Cerebellar cortex (tissue), 1 donor: ENCODE results near the gene SHB.

Experiments used
- DNase-seq: peaks from one replicate; pipeline ENCODE4 v3.0.0-alpha.2; 2015; ENCODE audit warnings: low spot score

The SHB gene

DNA sequence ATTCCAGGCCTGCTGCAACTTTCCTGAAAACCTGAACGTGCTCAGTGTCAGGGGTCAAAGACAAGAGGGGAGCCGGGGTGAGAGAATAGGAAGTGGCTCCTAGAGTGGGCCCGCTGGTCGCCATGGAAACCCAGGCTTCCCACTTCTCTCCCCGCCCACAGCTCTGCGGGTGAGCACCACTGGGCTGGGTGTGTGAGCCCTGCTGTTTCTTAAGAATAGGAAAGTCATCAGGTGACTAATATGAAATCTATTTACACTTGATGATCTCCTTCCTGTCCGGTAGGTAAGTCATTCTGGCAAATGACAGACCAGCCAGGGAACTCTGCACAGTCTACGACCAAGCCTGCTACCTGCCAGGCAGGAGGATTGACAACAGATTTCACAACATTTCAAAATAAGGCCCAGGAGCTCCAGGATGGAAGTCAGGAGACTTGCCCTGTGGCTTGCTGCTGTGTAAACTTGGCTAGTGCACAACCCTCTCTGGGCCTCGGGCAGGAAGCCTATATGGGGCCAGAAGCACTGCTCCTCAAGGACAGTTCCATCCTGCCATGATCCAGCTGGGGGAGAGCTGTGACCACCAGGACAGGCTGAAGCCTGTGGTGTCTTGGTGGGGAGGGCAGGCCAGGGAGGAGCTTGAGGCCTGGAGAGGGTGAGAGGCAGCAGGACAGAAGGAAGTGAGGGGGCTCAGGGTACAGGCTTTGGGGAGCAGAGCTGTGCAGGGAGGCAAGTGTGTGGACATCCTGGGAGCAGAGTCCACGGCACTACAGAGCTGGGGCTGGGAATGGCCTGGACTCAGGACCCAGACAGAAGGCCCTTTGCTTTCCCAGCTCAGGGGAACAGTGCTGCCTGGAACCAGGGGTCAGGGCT, 60.6 kb downstream of the SHB start:
- DNase-seq, result no peak

DNA sequence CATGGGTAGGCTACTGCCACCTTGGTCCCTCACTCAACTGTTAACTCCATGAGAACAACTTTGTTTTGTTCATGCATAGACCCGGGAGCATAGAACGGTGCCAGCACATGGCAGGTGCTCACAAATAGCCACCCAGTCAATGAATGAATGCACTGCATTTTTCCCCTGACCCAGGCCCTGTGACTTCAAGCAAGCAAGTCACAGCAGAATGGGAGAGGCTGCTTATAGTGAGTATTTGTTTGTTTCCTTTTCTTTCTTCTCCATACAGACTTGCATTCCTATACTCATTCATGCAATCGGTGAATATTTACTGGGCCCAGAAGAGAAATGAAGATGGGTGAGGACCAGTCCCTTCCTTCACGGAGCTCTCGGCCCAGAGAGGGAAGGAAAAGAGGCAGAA, 62.0 kb downstream of the SHB start:
- DNase-seq, result no peak

DNA sequence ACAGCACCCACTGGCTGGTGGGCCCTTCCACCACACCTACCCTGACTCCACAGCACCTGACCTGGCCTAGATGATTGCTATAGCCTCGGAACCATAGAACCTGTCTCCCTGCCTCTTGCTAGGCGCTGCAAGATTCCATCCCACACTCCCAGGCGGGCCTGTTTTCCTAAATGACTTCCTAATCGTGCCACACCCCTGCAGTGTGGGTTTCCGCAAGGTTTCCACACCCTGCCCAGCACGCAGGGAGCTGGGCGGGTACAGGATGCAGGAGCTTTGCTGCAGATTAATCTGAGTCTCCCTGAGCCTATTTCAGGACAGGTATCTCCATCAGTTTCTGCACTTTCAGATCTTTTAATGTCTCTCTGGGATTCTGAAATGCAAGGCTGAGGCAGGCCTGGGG, 62.9 kb downstream of the SHB start:
- DNase-seq, result no peak

DNA sequence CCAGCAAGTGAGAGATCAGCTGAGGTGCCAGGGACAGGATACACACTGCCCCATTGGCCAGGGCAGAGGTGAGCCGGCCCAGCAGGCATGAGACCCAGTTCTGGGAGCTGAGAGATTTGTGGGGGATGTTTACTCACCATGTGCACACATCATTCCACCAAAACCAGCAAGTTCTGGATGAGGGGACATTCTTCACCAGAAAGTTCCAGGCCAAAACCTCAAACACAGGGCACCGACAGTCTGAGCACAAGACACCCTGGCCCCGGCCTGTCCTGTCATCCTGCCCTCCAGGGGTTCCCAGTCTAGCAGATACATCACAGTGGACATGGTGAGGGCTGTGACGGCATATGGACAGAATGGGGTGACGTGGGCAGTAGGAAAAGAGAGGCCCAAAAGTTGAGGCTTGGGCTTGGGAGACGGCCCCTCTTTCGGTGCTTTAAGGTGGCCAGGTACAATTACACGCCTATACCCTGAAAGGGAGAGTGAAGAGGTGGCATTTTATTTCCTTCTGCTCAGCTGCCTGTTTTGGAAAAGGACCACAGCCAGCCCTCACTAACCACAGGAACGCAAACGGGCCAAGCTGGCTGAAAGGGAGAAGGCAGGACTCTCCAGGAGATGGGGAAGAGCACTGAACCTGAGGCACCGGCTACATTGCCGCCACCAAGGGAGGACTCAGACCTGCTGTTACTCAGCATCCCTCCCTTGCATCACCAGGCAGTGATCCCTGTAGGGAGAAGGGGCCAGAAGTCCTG, 64.0 kb downstream of the SHB start:
- no peak for DNase-seq

DNA sequence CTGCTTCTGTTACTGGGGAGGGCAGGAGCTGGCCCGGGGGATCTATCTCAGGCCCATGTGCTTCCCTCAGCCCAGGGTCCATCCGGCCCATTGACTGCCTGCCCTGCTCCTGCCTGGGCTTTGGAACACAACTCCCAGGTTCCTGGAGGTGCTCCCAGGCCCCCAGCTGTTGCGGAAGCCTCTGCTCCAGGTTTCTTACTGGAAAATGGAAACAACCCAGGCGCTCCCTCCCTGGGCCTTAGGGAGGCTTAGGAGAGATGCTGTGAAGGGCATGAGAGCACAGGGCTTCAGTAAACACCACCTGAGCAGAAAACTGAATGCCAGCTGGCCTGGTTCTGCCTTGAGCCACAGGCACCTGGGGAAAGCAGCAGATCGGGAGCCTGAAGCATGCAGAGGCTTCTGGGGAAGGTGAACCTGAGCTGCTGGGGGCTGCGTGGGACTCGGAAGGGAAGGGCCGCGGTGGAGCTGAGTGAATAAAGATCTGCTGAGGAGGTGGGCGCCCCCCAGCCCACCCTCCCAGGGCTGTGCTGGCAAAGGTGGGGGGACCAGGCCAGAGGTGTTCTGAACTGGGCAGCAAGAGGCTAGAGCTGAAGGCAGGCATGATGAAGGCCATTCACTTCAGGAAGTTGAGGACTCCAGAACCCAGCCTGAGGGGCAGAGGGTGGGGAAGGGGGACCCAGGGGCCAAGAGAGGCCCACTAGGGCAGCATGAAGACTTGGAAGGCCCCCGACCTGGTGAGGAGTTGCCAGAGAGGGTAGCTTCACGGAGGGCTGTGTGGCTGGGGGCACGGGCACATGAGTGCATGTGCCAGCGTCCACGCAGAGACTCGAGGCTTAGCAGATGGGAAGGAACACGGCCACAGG, 64.8 kb downstream of the SHB start:
- peak; percentile 94 for DNase-seq

DNA sequence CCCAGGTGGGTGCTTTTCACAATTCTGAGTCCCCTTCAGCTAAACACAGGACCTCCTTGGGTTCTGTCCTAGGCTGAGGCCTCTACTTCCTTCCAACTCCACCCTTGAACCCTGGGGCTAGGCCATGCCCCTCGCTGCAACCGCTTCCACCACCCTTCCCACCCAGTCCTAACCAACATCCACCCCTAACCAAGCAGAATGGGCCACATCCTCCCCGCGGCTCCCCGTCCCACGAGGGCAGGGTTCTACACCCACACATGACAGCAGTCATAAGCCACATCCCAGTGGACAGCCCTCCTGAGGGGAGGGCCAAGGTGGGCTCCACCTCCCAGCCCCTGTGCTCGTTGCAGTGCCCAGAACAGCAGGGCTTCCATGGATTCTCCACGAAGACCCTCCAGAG, 65.8 kb downstream of the SHB start:
- no peak for DNase-seq

DNA sequence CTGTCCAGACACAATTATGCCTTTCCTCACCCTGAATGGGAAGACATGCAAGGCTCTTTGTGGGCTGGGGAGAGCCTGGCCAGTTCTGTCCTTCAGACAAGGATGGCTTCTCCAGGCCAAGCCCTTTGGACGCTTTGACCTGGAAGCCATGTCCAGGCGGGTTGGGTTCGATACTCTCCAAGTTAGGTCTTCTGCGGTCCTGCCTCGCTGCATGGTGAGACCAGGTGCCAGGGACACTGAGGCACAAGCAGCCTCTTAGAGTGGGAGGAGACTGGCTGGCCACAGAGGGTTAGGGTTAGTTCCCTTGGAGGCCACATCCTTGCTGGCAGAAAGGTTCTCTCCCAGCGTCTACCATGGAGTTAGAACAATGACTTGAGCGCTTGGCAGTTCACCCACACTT, 67.6 kb downstream of the SHB start:
- no peak for DNase-seq

DNA sequence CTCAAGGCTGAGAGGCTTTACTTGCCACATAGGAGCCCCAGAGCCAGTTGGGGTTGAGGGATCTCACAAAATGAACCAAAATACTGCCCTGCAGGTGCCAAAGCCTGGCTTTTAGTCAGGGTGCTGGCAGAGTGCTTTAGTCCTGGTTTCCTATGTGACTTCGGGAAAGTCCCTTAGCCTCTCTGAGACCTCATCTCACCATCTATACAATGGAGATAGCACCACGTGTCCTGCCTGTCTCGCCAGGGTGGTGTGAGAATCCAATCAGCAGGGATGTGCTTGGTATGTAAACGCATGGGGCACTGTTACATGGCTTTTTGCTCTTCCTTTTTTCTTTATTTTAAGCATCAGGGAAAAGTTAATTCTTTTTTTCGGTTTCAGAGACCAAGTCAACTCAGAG, 68.3 kb downstream of the SHB start:
- DNase-seq, result no peak

DNA sequence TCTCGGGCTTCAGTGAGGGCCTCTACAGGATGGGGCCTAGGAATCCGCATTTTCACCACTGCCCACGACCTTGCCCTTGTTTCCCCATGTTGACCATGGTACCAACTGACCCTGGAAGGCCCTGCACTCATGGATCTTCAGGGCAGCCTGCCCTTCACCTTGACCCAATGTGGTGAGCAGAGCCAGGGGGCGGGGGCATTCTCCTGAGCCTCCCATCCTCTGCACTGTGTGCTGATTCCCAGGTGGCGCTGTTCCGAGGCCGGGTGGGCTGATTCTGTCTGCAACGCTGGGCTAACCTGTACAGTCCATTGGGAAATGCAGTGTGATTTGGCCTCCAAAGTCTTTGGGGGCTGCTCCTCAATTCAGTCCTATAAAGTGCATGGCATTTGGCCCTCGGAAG, 68.7 kb downstream of the SHB start:
- no peak for DNase-seq

DNA sequence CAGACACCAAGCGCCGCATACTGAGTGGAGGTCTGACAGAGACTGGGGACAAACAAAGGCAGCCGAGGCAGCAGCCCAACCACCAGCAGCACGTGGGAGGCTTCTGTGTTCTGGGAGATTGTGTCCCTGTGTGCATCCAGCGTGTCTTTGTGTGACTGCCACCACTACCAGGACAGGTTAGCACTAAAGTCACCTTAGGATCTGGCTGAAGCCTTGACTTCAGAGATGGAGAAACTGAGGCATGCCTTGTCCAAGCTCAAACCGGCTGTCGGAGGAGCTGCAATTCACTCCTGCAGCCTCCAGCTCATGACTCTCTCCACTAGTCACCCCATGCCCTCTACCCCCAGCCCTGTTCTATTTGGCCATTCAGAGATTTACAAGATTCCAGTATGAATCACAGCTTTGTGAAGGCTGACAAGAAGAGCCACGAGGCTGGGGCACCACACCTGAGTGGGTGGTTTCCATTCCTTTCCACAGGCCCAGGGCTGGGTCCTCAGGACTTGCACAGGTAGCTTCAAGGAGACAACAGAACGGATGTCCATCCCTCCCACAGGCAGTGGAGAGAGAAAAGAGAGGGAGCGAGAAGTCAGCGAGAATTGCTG, 69.3 kb downstream of the SHB start:
- DNase-seq, result peak; percentile 17

DNA sequence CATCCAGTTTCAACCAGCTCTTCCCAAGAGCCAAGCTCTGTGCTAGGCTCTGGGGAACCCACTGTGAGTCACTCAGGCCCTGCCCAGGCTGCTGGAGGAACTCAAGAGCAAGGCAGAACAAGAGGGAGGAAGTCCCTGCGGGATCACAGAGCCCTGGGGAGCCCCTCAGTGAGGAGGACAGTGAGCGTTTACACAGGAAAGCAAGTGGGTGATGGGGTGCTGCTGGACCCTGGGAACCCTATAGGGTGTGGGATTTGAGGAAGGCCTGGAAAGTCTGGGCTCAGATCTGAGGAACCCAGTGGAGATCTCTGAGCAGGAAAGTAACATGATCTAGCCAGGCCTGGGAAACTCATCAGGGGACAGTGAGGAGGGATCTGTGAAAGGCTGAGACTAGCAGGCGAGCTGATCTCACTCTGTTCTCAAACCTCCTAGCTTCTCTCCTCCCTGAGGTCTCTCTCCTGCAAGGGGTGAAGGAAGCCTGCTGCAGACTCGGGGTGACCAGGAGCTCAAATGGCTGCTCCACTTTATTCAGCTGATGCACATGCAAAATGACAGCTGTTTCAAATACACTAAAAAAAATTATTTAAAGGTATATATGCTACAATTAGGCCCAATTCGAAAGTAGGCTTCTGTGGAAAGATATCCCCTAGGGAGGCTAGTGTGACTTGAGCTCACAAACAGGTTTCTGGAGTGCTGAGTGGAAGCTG, 70.0 kb downstream of the SHB start:
- DNase-seq, result no peak

DNA sequence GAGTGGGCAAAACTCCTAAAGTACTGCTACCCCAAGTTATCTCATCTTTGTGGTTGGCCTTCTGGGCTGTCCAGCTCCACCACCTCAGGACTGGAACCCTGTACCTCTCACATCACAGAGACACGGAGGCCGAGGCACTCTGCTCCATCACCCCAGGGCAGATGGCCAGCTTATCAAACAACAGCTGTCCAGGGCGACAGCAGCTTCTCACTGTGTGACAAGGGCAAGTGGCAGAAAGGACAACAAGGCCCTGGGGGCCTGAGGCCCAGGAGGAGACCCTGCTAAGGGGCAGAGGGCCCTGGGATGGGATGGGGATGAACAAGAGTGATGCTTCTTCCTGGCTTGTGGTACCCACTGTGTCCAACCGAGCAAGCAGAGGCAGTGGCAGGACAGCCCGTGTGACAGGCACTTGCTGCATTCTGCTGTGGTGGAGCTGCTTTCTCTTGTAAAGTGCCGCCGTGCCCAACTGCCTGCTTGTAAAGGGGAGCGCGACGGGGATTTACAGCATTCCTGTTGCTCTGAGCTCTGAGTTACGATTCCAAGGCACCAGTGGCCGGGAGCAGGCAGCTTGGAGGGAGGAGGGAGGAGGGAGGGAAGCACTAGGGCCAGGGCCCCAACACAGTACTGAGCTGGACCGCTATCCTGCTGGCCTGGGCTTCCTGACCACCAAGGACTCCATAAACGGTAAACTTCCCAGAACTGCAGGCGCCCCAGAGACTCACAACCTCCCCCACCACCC, 71.2 kb downstream of the SHB start:
- no peak for DNase-seq

DNA sequence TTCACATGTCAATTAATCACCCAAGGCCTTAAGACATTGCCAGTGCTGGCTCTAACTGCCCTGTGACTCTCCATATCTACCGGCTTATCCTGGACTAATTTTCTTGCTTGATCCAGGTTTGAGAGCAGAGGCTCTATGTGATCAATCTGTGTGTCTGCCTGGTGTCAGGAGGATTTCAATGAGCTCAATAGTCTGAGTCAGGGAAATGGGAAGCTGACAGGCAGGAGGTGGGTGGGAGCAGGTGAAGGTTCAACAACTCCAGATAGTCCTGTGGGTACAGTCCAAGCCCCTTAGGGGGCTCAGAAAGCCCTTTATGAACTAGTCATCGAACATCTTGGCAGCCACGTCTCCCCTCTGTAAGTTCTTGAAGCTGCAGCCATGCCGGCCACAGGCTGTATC, 72.2 kb downstream of the SHB start:
- DNase-seq, result no peak

DNA sequence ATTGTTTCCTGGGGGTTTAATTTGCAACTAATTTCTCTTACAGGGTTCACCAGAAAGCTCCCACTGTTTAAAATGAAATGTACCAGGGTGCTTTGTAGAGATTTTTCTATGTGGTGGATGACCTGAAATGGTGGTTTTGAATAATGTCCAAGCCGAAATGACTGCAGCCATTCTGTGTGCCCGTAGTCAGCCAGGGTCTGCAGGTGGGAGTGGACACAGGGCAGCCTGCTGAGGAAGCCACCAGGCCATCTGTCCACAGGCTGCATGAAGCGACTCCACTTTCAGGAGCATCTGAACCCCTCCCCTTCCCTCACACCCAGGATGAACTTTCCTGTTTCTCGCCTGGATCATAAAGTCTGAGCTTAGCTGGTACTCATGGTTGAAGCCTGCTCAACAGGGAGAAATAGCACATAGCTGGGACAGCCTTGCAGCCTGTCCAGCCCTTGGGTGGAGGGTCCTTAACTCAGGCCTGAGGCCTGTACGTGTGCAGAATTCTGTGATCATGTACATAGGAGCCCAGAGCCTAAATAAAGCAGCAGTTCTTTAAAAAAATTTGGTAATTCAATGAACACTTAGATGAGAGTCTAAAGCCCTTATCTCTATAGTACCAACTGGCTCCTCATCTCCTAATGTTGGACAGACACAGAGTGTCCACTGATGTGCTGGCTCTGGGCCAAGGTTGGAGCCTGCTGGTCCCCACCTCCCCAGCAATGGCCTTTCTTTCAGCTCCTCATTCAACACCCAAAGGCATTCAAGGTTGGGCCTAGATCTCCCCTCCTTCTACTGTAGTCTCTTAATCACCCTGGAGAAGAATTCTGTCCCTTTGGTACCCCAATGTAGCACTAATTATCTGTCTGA, 72.8 kb downstream of the SHB start:
- DNase-seq, result no peak

DNA sequence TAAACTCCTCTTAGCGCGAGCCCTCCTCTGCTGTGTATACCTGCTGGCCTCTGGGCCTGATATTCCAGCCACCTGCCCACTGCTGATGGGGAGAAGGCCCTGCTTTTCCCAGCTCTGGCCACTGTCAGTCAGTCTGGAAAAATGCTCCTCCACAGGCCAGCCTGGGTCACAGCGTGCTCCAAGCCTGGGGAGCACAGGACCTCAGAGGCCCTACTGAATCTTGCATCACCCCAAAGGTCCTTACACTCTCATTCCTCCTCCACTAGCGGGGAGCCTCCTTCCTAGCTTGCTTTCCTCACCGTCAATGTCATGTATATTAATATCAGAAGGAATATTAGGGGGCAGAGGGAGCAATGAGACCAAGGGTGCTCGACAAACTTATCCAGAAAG, 73.7 kb downstream of the SHB start:
- DNase-seq, result no peak

DNA sequence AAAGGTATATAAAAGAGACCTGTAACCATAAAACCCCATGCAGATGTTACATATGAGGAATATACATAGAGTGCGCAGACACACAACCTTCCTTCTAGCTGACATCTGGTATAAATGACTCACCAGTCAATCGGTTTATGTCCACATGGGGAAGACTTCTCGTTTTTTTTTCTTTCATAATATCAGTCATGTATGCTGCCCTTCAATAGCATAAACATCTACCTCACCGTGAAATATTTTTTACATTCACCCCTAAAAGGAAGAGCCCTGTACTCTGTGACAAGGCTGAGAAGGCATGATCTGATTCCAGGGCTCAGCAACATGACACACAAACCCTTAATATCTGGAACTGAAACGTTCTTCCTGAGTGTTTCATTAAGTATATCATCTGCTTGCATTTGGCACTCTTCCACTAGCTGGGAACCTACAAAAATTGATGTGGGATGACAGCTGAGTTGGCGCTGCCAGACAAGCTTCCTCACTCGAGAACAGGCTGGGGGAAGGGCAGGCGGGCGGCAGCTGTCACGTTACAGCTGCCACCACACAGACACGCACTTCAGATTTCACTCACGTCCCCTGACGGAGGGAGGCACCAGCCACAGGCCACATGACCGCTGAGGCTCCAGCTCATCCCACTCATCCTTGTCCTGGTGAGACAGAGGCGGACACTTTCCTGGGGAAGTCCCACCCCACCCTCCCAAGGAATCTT, 74.2 kb downstream of the SHB start:
- DNase-seq, result no peak

DNA sequence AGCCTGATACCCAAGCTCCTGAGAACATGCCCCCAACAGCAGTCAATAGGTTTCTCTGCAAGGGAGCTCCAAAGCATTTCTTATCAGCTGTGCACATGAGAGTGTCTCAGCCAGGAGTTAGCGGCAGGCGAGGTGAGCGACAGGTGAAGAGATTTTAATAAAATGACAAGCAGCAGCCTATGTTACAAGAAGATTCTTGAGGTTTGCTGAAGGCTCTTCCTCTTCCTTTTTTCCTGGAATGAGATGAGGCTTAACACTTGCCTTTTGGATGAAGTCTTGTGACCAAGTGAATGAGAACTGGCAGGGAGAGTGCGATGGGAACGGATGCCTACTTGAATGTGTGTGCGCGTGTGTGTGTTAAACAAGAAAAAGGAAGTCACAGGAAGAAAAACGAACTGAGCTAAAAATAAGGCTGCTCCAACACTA, 76.1 kb downstream of the SHB start:
- DNase-seq, result no peak

DNA sequence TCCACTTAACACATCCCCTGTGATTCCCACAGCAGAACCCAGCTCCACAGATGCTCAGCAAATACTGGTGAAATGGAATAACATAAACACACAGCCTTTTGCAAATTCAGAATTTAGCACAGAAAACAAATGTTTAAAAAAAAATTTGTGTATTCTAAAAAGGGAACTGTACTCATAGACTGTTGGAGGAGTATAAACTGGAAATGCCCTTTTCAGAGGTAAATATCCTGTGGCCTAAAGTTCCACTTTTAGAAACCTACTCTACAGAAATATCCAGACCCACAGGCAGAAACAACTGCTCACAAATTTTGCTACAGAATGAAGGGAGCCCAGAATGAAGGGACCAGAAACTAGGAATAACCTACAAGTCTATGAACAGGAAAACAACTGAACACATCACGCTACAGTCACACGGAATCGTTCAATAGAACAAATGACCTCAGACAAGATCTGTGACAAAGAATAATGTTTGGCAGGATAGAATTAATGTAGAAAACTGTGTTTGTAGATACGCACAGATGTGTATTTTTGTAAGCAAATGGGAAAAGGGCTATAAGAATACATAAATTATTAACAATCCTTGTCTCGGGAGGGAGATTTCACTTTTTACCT, 78.5 kb downstream of the SHB start:
- no peak for DNase-seq

DNA sequence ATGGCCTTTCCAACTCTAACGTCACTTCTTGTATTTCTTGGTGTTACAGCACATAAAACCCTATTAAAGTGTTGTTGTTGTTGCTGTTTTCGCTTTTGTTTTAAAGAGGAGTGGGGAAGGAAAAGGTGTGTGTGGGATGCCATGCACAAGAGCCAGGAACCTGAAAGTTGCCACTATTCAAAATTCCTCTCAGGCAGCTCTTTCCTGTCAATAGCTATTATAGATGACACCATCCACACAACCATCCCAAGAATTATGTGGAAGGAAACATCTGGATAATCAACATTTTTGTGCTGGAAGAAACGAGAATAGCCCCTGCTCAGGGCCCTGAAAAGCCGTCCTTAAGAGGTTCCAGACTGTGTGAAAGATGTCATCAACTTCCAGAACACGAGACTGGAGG, 79.3 kb downstream of the SHB start:
- DNase-seq, result no peak
